Stimulated activated CD4-positive, alpha-beta T cell treated with anti-CD3 and anti-CD28 coated beads, Interleukin-2, amount 100 ng/mL, for 48 hours (primary cell): ENCODE results near the gene CPT2.

Source experiments
- DNase-seq, 2 donors: peaks; one replicate each; pipeline ENCODE4 v3.0.0-alpha.2; 2020

The CPT2 gene

DNA sequence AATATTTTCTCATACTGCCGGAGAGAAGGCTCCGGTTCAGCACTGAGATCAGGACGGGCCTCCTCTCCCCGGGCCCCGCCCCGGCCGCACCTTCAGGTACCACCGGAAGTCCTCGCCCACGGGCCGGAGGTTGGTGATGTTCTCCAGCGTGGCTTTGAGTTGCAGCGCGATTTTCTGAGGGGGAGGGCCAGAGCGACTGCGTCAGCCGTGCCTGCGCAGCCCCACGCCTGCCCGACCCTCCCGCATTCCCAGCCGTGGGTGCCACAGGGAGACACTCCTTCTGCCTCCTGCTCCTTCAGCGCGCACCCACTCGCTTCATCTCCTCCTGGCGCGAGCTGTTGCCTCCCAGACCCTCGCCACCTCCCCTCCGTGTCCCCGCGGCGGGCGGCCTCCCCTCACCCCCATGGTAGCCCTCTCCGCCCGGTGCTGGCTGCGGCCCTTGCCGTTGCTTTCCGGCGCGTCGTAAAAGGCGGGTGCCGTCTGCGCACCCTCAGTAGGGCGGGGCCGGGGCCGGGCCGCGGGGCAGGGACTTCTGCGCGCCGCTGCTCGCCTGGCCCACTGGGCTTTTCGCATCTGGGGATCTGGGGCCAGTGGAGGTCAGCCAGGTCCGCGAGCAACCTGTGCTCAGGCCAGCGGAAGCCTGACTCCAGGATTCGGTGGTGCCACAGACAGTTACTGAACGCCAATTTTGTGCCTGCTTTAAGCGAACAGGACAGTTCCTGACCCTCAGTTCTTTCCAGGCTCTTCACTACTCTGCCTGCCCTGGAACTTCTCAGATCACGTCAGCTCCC is 23.7 kb downstream of the CPT2 start, which contains the start of gene CZIB:
TSS of gene CZIB (minus strand) at position 464 of the 791 bp plus-strand sequence. CDS start at position 405, 59 bp downstream.
- DNase-seq: peak; percentile 92

DNA sequence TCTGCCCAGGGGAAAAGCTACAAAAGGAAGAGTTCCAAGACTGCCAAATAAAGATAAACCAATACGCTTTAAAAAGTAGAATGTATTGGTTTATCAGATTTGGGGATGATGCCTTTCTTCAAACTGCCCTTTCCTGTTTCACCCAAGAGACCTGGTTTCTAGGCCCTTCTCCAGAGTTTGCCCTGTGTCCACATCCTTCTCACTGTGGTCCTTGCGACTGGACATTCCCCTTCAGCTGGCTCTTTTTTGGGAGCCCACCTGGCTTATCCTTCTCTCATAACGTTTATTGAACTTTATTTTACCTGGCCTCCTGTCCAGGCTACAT is 24.3 kb downstream of the CPT2 start:
- no peak for DNase-seq

DNA sequence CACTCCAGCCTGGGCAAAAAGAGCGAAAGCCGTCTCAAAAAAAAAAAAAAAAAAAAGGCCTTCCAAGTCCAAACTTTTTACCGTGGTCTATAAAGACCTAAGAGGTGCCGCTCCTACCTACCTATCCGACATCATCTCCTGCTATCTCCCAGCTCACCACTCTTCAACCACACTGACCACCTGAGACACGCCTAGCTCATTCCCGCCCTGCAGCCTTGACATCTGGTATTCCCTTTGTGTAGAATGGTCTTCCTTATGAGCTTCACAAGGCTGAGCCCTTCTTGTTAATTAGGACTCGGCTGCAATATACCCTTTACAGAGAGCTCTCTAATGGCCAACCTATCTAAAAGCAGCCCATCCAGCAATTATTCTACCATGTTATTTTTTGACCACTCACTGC is 41.0 kb downstream of the CPT2 start:
- DNase-seq: no peak

GRCh38 chr1:53238197-53239155 is 41.9 kb downstream of the CPT2 start, which contains the start of gene MAGOH:
Gene MAGOH (minus strand): TSS chr1:53238518. CDS start chr1:53238448, 70 bp downstream.
- DNase-seq: peak; percentile 94 to 96

DNA sequence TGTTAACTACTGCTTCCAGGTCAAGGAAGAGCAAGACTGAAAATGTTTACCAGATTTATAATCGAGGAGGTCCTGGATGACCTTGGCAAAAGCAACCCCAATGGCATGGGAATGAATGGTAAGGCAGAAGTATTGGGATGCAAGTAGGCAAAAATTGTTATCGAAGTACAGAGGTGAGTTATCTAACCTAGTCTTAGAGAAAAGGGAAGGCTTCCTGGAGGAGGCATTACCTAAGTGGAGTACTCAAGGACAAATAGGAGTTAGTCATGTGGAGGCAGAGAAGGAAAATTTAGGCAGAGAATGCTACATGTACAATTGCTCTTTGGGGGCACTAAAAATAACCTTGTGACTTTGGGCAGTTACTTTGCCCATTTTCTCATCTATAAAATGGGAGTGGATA is 45.2 kb downstream of the CPT2 start:
- DNase-seq: no peak

GRCh38 chr1:53242381-53242780 is 45.8 kb downstream of the CPT2 start:
- DNase-seq: no peak

GRCh38 chr1:53244141-53244540 is 47.5 kb downstream of the CPT2 start:
- no peak for DNase-seq

DNA sequence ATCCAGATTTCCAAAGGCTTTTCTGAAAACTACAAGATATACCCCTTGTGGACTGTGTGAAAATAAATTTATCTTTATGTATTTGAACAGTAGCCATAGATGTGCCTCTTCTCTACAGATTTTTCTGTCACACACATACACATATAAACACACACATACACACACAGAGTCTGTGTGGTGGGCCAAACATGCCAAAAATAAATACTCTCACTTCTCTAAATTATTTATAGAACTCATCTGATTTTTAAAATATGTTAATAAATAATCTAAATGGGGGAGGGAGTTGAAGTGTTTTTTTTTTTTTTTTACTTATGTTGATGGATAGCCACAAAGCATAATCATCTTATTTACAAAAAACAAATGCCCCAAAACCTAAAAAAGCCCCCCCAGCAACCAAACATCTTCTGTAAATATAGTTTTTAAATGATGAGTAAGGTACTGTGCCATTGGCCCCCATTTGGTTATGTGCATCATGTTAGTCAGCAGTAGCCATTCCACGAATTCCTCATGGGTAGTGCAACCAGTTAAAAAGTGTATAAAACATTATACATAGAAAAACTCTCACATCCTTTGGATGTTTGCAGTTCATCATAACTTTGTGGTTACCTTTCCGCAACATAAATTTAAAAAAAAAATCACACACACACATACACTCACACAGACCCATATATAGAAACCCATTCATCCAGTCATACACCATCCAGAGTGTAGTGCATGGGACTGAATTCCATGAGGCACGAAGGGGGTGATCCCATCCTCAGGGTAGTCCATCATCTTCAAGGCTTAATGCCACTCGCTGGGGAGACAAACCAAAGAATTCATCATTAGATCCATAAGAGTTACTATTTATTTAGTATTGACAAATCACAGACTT is 49.9 kb downstream of the CPT2 start:
- no peak for DNase-seq

DNA sequence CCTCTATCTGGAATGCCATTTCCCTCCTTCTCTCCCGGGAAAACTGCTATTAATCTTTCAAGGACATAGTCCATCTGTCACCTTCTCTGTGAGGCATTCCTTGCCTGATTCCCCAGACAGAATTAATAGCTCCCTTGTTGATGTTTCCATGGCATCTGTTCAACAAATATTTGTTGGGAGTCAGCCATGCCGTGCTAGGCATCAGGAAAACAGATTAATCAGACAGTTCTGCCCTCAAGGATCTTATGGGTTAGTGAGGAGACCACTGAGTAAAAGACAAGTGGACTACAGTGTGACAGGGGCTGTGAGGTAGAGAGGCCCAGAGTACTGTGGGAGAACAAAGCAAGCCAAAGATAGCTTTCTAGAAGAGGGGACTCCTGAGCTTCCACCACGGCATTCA is 53.1 kb downstream of the CPT2 start:
- DNase-seq: no peak

GRCh38 chr1:53250325-53250724 is 53.7 kb downstream of the CPT2 start:
- DNase-seq: no peak

GRCh38 chr1:53254011-53254640 is 57.5 kb downstream of the CPT2 start:
- DNase-seq: no peak

GRCh38 chr1:53255031-53255430 is 58.4 kb downstream of the CPT2 start:
- DNase-seq: no peak

- no peak for DNase-seq
Observed at GRCh38 chr1:53256511-53257453, 60.2 kb downstream of the CPT2 start.

DNA sequence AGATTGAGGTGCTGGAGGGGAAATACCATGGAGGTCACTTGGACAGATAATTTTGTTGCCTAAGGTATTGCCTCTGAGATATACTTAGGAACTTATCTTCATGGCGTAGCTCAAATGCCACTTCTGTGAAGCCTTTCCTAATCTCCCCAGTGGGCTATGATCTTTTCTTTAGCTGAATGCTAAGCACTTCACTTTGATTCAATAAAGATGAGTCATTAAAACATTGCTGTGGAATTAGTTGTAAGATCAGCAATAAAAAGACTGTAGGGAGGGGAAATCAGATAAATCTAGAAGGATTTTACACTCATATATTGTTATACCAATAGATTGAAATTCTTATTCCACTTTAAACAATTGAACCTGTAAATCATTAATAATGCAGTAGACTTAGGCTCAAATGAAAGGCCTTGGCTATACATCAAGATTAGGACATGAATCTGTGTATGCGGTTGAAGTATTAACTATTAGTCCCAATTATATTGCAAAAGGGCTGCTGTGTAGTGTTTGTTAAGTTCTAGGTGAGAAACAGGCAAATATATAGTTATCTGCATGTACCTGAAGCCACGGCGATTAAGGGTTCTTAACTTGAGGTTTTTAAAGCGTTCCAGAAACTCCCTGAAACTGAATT is 60.9 kb downstream of the CPT2 start:
- no peak for DNase-seq

DNA sequence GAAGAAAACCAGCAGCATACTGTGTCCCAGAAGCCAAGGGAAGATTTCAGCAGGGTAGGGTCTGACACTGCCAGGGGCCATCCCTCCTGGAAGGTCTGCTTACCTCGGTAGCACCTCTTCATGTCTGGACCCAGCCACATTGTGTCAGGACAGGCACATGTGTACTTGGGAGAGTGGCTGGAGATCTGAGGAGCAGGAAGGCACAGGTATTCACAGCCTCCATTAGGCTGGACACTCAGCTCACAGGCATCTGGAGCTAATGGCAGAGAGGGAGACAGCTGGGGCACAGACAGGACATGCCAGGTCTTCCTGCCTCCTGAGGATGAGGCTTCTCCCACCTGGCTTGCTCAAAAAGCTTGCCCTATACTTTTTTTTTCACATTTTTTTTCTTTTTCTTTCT is 61.6 kb downstream of the CPT2 start:
- DNase-seq: no peak

- DNase-seq: no peak
Observed at GRCh38 chr1:53259932-53260331, 63.3 kb downstream of the CPT2 start.

DNA sequence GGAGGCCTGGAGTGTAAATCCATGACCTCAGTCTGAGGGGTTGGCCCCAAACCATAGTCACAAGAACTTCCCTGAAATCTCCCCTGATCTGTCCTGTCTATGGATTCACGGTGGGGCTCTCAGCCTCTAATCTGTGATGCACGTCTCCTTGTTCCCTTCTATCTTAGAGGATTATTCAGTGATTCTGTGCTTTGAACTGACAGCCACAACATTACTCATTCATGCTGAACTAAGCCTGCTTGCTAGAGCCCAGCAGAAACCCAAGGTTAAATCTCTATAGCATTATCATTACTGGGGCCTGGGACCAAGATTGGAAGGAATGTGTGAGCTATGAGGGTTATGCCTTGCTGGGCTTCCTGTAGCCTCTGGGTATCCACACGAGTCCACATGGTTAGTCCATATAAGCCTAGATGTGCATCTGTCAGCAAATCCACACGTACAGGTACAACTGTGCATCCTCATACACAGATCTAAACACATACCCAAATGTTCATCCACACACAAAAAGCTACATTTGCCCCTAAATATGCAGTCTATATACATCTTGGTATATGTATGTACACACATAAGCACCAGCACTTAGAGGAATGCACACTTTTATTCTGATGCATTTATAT is 64.1 kb downstream of the CPT2 start:
- no peak for DNase-seq

GRCh38 chr1:53262000-53262399 is 65.4 kb downstream of the CPT2 start:
- no peak for DNase-seq
